ENCODE data around the gene THSD7B. TPM values are rescaled to one million over a fixed set of nuclear protein-coding genes. Genes with fewer than 3 reads are reported as not detected.

Gene THSD7B
- total and polyA plus RNA-seq, 10 of the 15 experiments (the other 5 are each of a cell fraction or from before 2014, with no cell fraction given): 0.03 to 0.56 (median 0.28) TPM

GRCh38 chr2:137154946-137155345 is 389.6 kb downstream of the THSD7B start:
- Histone ChIP-seq H3K79me2 (ENCODE audit: control insufficient read depth, insufficient read depth, low read length) (no peaks in the 10 kb centered on the region), H3K27me3 (replicated peaks in 1 of 2; ENCODE audit: control insufficient read depth in 2 of 2, insufficient read depth in 2 of 2, low read length in 1 of 2) (no peaks in the 10 kb centered on the region), H3K36me3 (ENCODE audit: control insufficient read depth in 2 of 2, insufficient read depth in 2 of 2, low read length in 1 of 2) (no peaks in the 10 kb centered on the region), H3K9me3 (replicated peaks; ENCODE audit: control insufficient read depth, insufficient read depth, low read length) (no peaks in the 10 kb centered on the region), H3K4me1 (ENCODE audit: control insufficient read depth, insufficient read depth, low read length) (no peaks in the 10 kb centered on the region), H4K20me1 (ENCODE audit: control insufficient read depth, insufficient read depth) (no peaks in the 10 kb centered on the region), H3K4me2 (ENCODE audit: control insufficient read depth, insufficient read depth) (no peak overlapping the region), H3K27ac (ENCODE audit: control insufficient read depth, insufficient read depth) (no peak overlapping the region), H3K9ac (ENCODE audit: control insufficient read depth, insufficient read depth, low read length) (no peak overlapping the region), H3K4me3 (no peak overlapping the region), H2AFZ (ENCODE audit: control insufficient read depth, low read depth, low read length) (no peak overlapping the region)
- WGBS (ENCODE audit: insufficient coverage, insufficient replicate concordance, low lambda C conversion rate, missing lambda C conversion rate): 34% methylated on average over 1 of the region's 1 CpG
- intact Hi-C loops (cut with micrococcal nuclease; ENCODE audit: unreplicated experiment) (no loop called here), in situ Hi-C loops (cut with MboI) (no loop called here)
- ChIA-PET RAD21 (ENCODE audit: unreplicated experiment) (interaction anchor here (1.8 kb wide), 1 partner anchor 70 kb away, joined by 5 read pairs; no protein-coding TSS in a partner anchor), CTCF (no interaction called here), SMC1A (ENCODE audit: uncharacterized antibody, unreplicated experiment) (interaction anchor here (1.0 to 1.2 kb wide), 2 partner anchors 15 to 17 kb away, joined by 3 read pairs; no protein-coding TSS in a partner anchor), POLR2A (no interaction called here)
- no peak for TF ChIP-seq E2F8 (IDR thresholded peaks at IDR 0.05; ENCODE audit: low read depth, partially characterized antibody)
- TF ChIP-seq KDM1A (IDR thresholded peaks at IDR 0.05; ENCODE audit: borderline replicate concordance): no peak
- no peak for TF ChIP-seq SREBF1 (IDR thresholded peaks at IDR 0.05; ENCODE audit: low read length)
- no peak for TF ChIP-seq NKRF (conservative IDR thresholded peaks at IDR 0.05)
- no TSS peak for BruUV-seq (replicated peaks)
- no peak for ATAC-seq
- no peak for FAIRE-seq
- no peak for DNase-seq (ENCODE audit: low read depth, low spot score)
